Progenitor cell of endocrine pancreas (in vitro differentiated cells): ENCODE data around the gene ACTRT3. TPM values are rescaled to one million over a fixed set of nuclear protein-coding genes. Genes with fewer than 3 reads are reported as not detected.

ENCODE experiments used
- DNase-seq: peaks from one replicate; pipeline ENCODE4 v3.0.0; 2021; ENCODE audit warnings: low spot score; ENCODE audit not compliant: unreplicated experiment
- H3K27ac Mint-ChIP-seq: 2 replicates; pipeline ENCODE4 v1.8.0; 2021; ENCODE audit warnings: mild to moderate bottlenecking, moderate library complexity, mixed read lengths
- H3K27me3 Mint-ChIP-seq: 2 replicates; pipeline ENCODE4 v1.8.0; 2021; ENCODE audit warnings: mixed read lengths
- H3K36me3 Mint-ChIP-seq: 2 replicates; pipeline ENCODE4 v1.8.0; 2022; ENCODE audit warnings: mixed read lengths; ENCODE audit not compliant: insufficient read depth
- H3K4me1 Mint-ChIP-seq: 2 replicates; pipeline ENCODE4 v1.8.0; 2021; ENCODE audit warnings: low read depth, mixed read lengths
- H3K4me3 Mint-ChIP-seq: 2 replicates; pipeline ENCODE4 v1.8.0; 2021; ENCODE audit warnings: low read depth, mild to moderate bottlenecking, moderate library complexity, mixed read lengths
- H3K9me3 Mint-ChIP-seq: 2 replicates; pipeline ENCODE4 v1.8.0; 2021; ENCODE audit warnings: low read depth, mixed read lengths
- CTCF ChIP-seq: fragments of 200-600 bp; sonication (generic); IDR thresholded peaks from one replicate; pipeline ENCODE4 v1.5.0; 2021; ENCODE audit warnings: antibody characterized with exemption, mild to moderate bottlenecking; ENCODE audit not compliant: unreplicated experiment
- total RNA-seq: library from RNA; stranded (reverse); gene quantifications from 2 replicates; pipeline ENCODE4 v1.2.1, GENCODE V29; 2021

Gene ACTRT3
- total RNA-seq, 1 donor from 2014 or later: 2.6 TPM

GRCh38 chr3:169812332-169813235, 43.2 kb upstream of the ACTRT3 start, which contains the start of the genes LRRC34 and LRRIQ4:
TSS of gene LRRC34 (minus strand) at chr3:169812904. CDS start at chr3:169812548, 356 bp downstream.
TSS of gene LRRIQ4 (plus strand) at chr3:169812870. CDS start at chr3:169821922, 9,052 bp downstream.
- peaks cover 5% of the 10 kb centered on the region for H3K27me3 Mint-ChIP-seq
- H3K4me1 Mint-ChIP-seq: peaks cover 10% of the 10 kb centered on the region
- peak within 1 kb of the TSS; percentile 86 for H3K4me3 Mint-ChIP-seq
- peak; percentile 13 for TF ChIP-seq CTCF
- H3K27ac Mint-ChIP-seq: peak within 1 kb of the TSS; percentile 90
- DNase-seq: peak; percentile 60
- peaks cover 2% of the 10 kb centered on the region for H3K36me3 Mint-ChIP-seq
- H3K9me3 Mint-ChIP-seq: peaks cover 6% of the 10 kb centered on the region

GRCh38 chr3:169811631-169812331, 42.4 kb upstream of the ACTRT3 start:
- TF ChIP-seq CTCF: no peak
- peaks cover 10% of the 10 kb centered on the region for H3K4me1 Mint-ChIP-seq
- peak overlapping the region; percentile 86 for H3K4me3 Mint-ChIP-seq
- H3K27ac Mint-ChIP-seq: peak overlapping the region; percentile 90
- DNase-seq: no peak
- peaks cover 2% of the 10 kb centered on the region for H3K36me3 Mint-ChIP-seq
- peaks cover 3% of the 10 kb centered on the region for H3K27me3 Mint-ChIP-seq
- H3K9me3 Mint-ChIP-seq: peaks cover 6% of the 10 kb centered on the region

- Mint-ChIP-seq H3K27ac (no peak overlapping the region), H3K27me3 (peaks cover 3% of the 10 kb centered on the region), H3K4me1 (peaks cover 10% of the 10 kb centered on the region), H3K9me3 (no peaks in the 10 kb centered on the region), H3K36me3 (peaks cover 5% of the 10 kb centered on the region), H3K4me3 (no peak overlapping the region)
- no peak for DNase-seq
- no peak for TF ChIP-seq CTCF
These were observed 40.0 kb upstream of the ACTRT3 start for GRCh38 chr3:169809230-169809795.

GRCh38 chr3:169804681-169805080, 35.3 kb upstream of the ACTRT3 start:
- Mint-ChIP-seq H3K4me3 (no peak overlapping the region), H3K9me3 (no peaks in the 10 kb centered on the region), H3K27me3 (no peaks in the 10 kb centered on the region), H3K27ac (no peak overlapping the region), H3K4me1 (no peaks in the 10 kb centered on the region), H3K36me3 (peaks cover 10% of the 10 kb centered on the region)
- no peak for TF ChIP-seq CTCF
- no peak for DNase-seq

- TF ChIP-seq CTCF: no peak
- no peak overlapping the region for H3K27ac Mint-ChIP-seq
- H3K27me3 Mint-ChIP-seq: no peaks in the 10 kb centered on the region
- no peak for DNase-seq
- no peaks in the 10 kb centered on the region for H3K4me1 Mint-ChIP-seq
- H3K36me3 Mint-ChIP-seq: peaks cover 8% of the 10 kb centered on the region
- no peak overlapping the region for H3K4me3 Mint-ChIP-seq
- H3K9me3 Mint-ChIP-seq: no peaks in the 10 kb centered on the region
These were observed 23.0 kb upstream of the ACTRT3 start for GRCh38 chr3:169792359-169792758.
